ENCODE data around the gene SMC1A. TPM values are rescaled to one million over a fixed set of nuclear protein-coding genes. Genes with fewer than 3 reads are reported as not detected.

Gene SMC1A
- total RNA-seq, 1 experiment from 2014 or later: 89.3 TPM

DNA sequence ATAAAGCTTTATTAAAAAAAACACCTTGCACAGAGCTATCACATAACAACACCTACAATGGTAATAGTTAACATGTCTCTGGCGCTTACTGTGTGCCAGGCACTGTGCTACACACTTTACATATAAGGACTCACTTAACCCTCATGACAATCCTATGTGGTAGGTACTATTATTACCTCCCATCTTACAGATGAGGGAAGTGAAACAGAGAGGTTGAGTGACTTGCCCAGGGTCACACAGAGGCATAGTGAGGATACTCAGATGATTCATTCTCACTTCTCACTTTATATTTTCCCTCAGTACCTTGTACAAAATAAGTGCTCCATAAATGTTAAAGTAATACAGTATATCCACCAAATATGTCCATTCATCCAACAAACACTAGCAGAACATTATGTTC is 97.7 kb downstream of the SMC1A start:
- no peak for TF ChIP-seq PREB (CRISPR knock-in tag; IDR thresholded peaks at IDR 0.05; ENCODE audit: borderline replicate concordance)
- TF ChIP-seq MLX (CRISPR knock-in tag; IDR thresholded peaks at IDR 0.05): no peak
- Mint-ChIP-seq H3K27me3 (ENCODE audit: low read depth) (peaks cover 14% of the 10 kb centered on the region), H3K27ac (no peak overlapping the region), H3K36me3 (no peaks in the 10 kb centered on the region; the same call in 1 of the 2 replicates), H3K4me3 (no peak overlapping the region), H3K9me3 (0 out of 2 replicates have a peak, but pooled peaks cover 4% of the 10 kb centered on the region), H3K4me1 (peaks cover 44% of the 10 kb centered on the region)
- POLR2A ChIA-PET: no interaction called here
- CTCF ChIA-PET: no interaction called here
- ATAC-seq (no peak), DNase-seq (ENCODE audit: low spot score) (no peak)

Small RNA genes lying within 50 kb of the gene (microRNA-seq; reads per million reads assigned to microRNA genes)
- gene MIR6857 (ENCODE audit: borderline number of aligned reads): not detected

Other genes with a start within 250 kb of the SMC1A start
- gene KDM5C, start 197.4 kb downstream of the SMC1A start, total RNA-seq (2021): 100 to 112 TPM (median 108 TPM) in 3 replicates
- gene IQSEC2, start 141.1 kb downstream of the SMC1A start, total RNA-seq (2021): 22.0 to 48.2 TPM (median 23.3 TPM) in 3 replicates
- gene RIBC1, start 219 bp upstream of the SMC1A start, total RNA-seq (2021): 0.94 to 1.1 TPM (median 1.1 TPM) in 3 replicates
- 101 to 108 TPM (median 106 TPM) in 3 replicates for gene HSD17B10, start 11.7 kb upstream of the SMC1A start, total RNA-seq (2021)

Measured in WTC11 (cell line).